ENCODE measurements around the gene RPL18A.

Gene RPL18A

GRCh38 chr19:17830567-17831418, 28.9 kb upstream of the RPL18A start:
- Histone ChIP-seq H3K27ac (ENCODE audit: insufficient read depth, low read length, poor library complexity, severe bottlenecking) (no peak overlapping the region), H3K36me3 (ENCODE audit: control insufficient read depth, insufficient read depth, low read length) (peaks cover 71% of the 10 kb centered on the region), H3K27me3 (replicated peaks; ENCODE audit: control insufficient read depth, insufficient read depth, low read length, poor library complexity, severe bottlenecking) (no peaks in the 10 kb centered on the region), H3K4me1 (ENCODE audit: control insufficient read depth, insufficient read depth, low read length, poor library complexity, severe bottlenecking) (no peaks in the 10 kb centered on the region), H3K9me3 (ENCODE audit: control insufficient read depth, low read length) (no peaks in the 10 kb centered on the region), H3K4me3 (ENCODE audit: insufficient read depth, low read depth, low read length, poor library complexity, severe bottlenecking) (no peak overlapping the region)
- DNase-seq = peak; percentile 9 to 42 (median 24)

DNA sequence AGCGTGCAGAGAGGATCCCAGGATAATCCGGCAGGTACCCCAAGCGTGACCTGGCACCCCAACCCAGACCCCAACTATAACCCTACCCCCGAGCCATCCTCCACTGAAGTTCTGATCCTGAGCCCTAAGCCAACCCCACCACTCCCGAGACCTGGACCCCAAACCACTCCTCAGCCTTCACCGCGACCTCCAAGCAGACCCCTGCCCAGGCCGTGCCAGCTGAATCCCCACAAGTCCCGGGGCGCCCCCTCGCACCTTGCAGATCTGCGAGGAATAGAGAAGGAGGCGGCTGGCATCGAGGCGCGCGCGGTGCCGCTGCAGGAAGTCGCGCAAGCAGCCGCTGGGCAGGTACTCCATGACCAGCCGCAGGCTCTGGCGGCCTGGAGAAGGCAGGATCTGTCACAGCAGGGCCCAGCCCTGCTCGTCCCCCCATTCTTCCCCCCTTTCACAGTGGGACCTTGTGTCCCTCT, 28.3 kb upstream of the RPL18A start:
- no peak for DNase-seq
- Histone ChIP-seq H3K9me3 (ENCODE audit: control insufficient read depth, low read length) (no peaks in the 10 kb centered on the region), H3K36me3 (ENCODE audit: control insufficient read depth, insufficient read depth, low read length) (peaks cover 75% of the 10 kb centered on the region), H3K27me3 (replicated peaks; ENCODE audit: control insufficient read depth, insufficient read depth, low read length, poor library complexity, severe bottlenecking) (no peaks in the 10 kb centered on the region), H3K4me1 (ENCODE audit: control insufficient read depth, insufficient read depth, low read length, poor library complexity, severe bottlenecking) (no peaks in the 10 kb centered on the region), H3K27ac (ENCODE audit: insufficient read depth, low read length, poor library complexity, severe bottlenecking) (no peak overlapping the region), H3K4me3 (ENCODE audit: insufficient read depth, low read depth, low read length, poor library complexity, severe bottlenecking) (no peak overlapping the region)

GRCh38 chr19:17832443-17833208, 27.1 kb upstream of the RPL18A start:
- H3K27me3 ChIP-seq (replicated peaks; ENCODE audit: control insufficient read depth, insufficient read depth, low read length, poor library complexity, severe bottlenecking) = no peaks in the 10 kb centered on the region
- no peak overlapping the region for H3K4me3 ChIP-seq (ENCODE audit: insufficient read depth, low read depth, low read length, poor library complexity, severe bottlenecking)
- no peak overlapping the region for H3K27ac ChIP-seq (ENCODE audit: insufficient read depth, low read length, poor library complexity, severe bottlenecking)
- H3K36me3 ChIP-seq (ENCODE audit: control insufficient read depth, insufficient read depth, low read length) = peaks cover 81% of the 10 kb centered on the region
- DNase-seq = no peak
- no peaks in the 10 kb centered on the region for H3K9me3 ChIP-seq (ENCODE audit: control insufficient read depth, low read length)
- H3K4me1 ChIP-seq (ENCODE audit: control insufficient read depth, insufficient read depth, low read length, poor library complexity, severe bottlenecking) = no peaks in the 10 kb centered on the region

GRCh38 chr19:17834350-17835181, 25.1 kb upstream of the RPL18A start:
- Histone ChIP-seq H3K27ac (ENCODE audit: insufficient read depth, low read length, poor library complexity, severe bottlenecking) (no peak overlapping the region), H3K27me3 (replicated peaks; ENCODE audit: control insufficient read depth, insufficient read depth, low read length, poor library complexity, severe bottlenecking) (no peaks in the 10 kb centered on the region), H3K9me3 (ENCODE audit: control insufficient read depth, low read length) (no peaks in the 10 kb centered on the region), H3K36me3 (ENCODE audit: control insufficient read depth, insufficient read depth, low read length) (peaks cover 89% of the 10 kb centered on the region), H3K4me1 (ENCODE audit: control insufficient read depth, insufficient read depth, low read length, poor library complexity, severe bottlenecking) (no peaks in the 10 kb centered on the region), H3K4me3 (ENCODE audit: insufficient read depth, low read depth, low read length, poor library complexity, severe bottlenecking) (no peak overlapping the region)
- no peak for DNase-seq

- H3K27ac ChIP-seq (ENCODE audit: insufficient read depth, low read length, poor library complexity, severe bottlenecking) = no peak overlapping the region
- no peak for DNase-seq
- no peaks in the 10 kb centered on the region for H3K27me3 ChIP-seq (replicated peaks; ENCODE audit: control insufficient read depth, insufficient read depth, low read length, poor library complexity, severe bottlenecking)
- H3K36me3 ChIP-seq (ENCODE audit: control insufficient read depth, insufficient read depth, low read length) = peaks cover 90% of the 10 kb centered on the region
- H3K4me1 ChIP-seq (ENCODE audit: control insufficient read depth, insufficient read depth, low read length, poor library complexity, severe bottlenecking) = no peaks in the 10 kb centered on the region
- no peak overlapping the region for H3K4me3 ChIP-seq (ENCODE audit: insufficient read depth, low read depth, low read length, poor library complexity, severe bottlenecking)
- H3K9me3 ChIP-seq (ENCODE audit: control insufficient read depth, low read length) = no peaks in the 10 kb centered on the region
Measured at GRCh38 chr19:17835182-17836006, 24.3 kb upstream of the RPL18A start.

GRCh38 chr19:17836530-17836929, 23.2 kb upstream of the RPL18A start:
- no peak overlapping the region for H3K27ac ChIP-seq (ENCODE audit: insufficient read depth, low read length, poor library complexity, severe bottlenecking)
- H3K4me3 ChIP-seq (ENCODE audit: insufficient read depth, low read depth, low read length, poor library complexity, severe bottlenecking) = no peak overlapping the region
- H3K36me3 ChIP-seq (ENCODE audit: control insufficient read depth, insufficient read depth, low read length) = peaks cover 89% of the 10 kb centered on the region
- no peak for DNase-seq
- no peaks in the 10 kb centered on the region for H3K27me3 ChIP-seq (replicated peaks; ENCODE audit: control insufficient read depth, insufficient read depth, low read length, poor library complexity, severe bottlenecking)
- H3K9me3 ChIP-seq (ENCODE audit: control insufficient read depth, low read length) = no peaks in the 10 kb centered on the region
- no peaks in the 10 kb centered on the region for H3K4me1 ChIP-seq (ENCODE audit: control insufficient read depth, insufficient read depth, low read length, poor library complexity, severe bottlenecking)

GRCh38 chr19:17837972-17838371, 21.7 kb upstream of the RPL18A start:
- H3K27ac ChIP-seq (ENCODE audit: insufficient read depth, low read length, poor library complexity, severe bottlenecking) = no peak overlapping the region
- no peak for DNase-seq
- H3K27me3 ChIP-seq (replicated peaks; ENCODE audit: control insufficient read depth, insufficient read depth, low read length, poor library complexity, severe bottlenecking) = no peaks in the 10 kb centered on the region
- H3K4me1 ChIP-seq (ENCODE audit: control insufficient read depth, insufficient read depth, low read length, poor library complexity, severe bottlenecking) = no peaks in the 10 kb centered on the region
- no peak overlapping the region for H3K4me3 ChIP-seq (ENCODE audit: insufficient read depth, low read depth, low read length, poor library complexity, severe bottlenecking)
- no peaks in the 10 kb centered on the region for H3K9me3 ChIP-seq (ENCODE audit: control insufficient read depth, low read length)
- H3K36me3 ChIP-seq (ENCODE audit: control insufficient read depth, insufficient read depth, low read length) = peaks cover 88% of the 10 kb centered on the region

DNA sequence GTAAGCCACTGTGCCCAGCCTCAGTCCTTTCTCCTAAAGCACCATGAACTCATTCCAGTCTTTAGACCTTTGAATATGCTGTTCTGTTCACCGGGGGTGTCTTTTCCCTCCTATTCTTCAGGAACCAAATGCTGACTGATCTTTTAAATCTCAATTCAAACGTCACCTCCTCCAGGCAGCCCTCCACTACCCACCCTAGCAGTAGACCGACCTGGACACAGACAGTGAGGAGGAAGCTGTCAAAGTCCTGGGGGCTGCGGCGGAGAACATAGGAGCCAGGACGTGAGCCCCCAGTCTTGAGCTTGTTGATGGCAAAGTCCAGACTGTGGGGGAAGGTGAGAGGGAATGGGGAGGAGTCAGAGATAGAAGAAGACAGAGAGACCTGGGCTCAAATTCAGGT, 19.7 kb upstream of the RPL18A start:
- peaks cover 87% of the 10 kb centered on the region for H3K36me3 ChIP-seq (ENCODE audit: control insufficient read depth, insufficient read depth, low read length)
- peaks cover 18% of the 10 kb centered on the region for H3K4me1 ChIP-seq (ENCODE audit: control insufficient read depth, insufficient read depth, low read length, poor library complexity, severe bottlenecking)
- no peak overlapping the region for H3K27ac ChIP-seq (ENCODE audit: insufficient read depth, low read length, poor library complexity, severe bottlenecking)
- H3K4me3 ChIP-seq (ENCODE audit: insufficient read depth, low read depth, low read length, poor library complexity, severe bottlenecking) = no peak overlapping the region
- H3K9me3 ChIP-seq (ENCODE audit: control insufficient read depth, low read length) = no peaks in the 10 kb centered on the region
- no peak for DNase-seq
- no peaks in the 10 kb centered on the region for H3K27me3 ChIP-seq (replicated peaks; ENCODE audit: control insufficient read depth, insufficient read depth, low read length, poor library complexity, severe bottlenecking)

DNA sequence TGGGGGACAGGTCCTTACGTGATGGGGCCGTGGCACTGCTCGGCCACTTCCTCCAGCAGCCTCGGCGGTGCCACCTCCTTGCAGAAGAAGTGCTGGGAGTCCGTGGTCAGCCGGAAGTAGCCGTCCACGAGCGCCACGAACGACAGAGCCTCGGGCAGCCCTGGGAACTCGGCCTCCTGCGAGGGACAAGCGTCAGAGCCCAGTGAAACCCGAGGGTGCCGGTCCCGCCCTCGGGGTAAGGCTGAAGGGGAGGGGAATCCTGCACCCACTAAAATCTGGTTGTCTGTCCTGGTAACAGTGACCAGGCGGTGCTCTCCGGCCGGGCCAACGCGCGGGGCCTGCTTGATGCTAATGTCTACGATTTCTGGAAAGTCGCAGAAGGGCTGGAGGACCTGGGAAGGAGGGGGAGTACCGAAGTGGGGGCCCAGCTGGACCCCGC, 18.3 kb upstream of the RPL18A start:
- no peak overlapping the region for H3K27ac ChIP-seq (ENCODE audit: insufficient read depth, low read length, poor library complexity, severe bottlenecking)
- no peak overlapping the region for H3K4me3 ChIP-seq (ENCODE audit: insufficient read depth, low read depth, low read length, poor library complexity, severe bottlenecking)
- no peaks in the 10 kb centered on the region for H3K27me3 ChIP-seq (replicated peaks; ENCODE audit: control insufficient read depth, insufficient read depth, low read length, poor library complexity, severe bottlenecking)
- H3K4me1 ChIP-seq (ENCODE audit: control insufficient read depth, insufficient read depth, low read length, poor library complexity, severe bottlenecking) = peaks cover 31% of the 10 kb centered on the region
- peaks cover 74% of the 10 kb centered on the region for H3K36me3 ChIP-seq (ENCODE audit: control insufficient read depth, insufficient read depth, low read length)
- H3K9me3 ChIP-seq (ENCODE audit: control insufficient read depth, low read length) = no peaks in the 10 kb centered on the region
- DNase-seq = no peak
